ENCODE results near the gene NOS3.

DNA sequence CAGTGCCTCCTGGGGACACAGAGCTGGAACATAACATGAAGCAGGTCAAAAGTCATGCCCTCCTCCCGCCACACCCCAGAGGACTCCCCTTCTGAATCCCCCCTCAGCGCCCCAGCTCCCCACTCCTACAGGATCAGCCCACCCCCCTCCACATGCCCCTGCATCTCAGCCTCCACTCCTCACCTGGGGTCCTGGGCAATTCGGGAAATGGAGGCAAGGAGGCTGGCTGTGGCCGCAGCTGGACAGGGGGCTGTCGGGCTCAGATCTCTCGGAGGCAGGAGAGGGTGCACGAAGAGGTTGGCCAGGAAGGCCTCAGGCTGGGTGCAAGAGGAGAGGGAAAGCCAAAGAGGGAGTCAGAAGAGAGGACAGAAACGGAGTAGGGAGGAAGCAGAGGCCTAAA is 25.7 kb downstream of the NOS3 start:
- TF ChIP-seq ZFP37 (tag by site-specific recombination; IDR thresholded peaks at IDR 0.05) (no peak), ZNF341 (tag by site-specific recombination; IDR thresholded peaks at IDR 0.05; ENCODE audit: low read depth) (no peak), ZNF146 (tag by site-specific recombination; IDR thresholded peaks at IDR 0.05) (no peak), ZNF132 (tag by site-specific recombination; IDR thresholded peaks at IDR 0.05; ENCODE audit: borderline replicate concordance) (no peak)
- TF ChIP-seq, protein P1, sequence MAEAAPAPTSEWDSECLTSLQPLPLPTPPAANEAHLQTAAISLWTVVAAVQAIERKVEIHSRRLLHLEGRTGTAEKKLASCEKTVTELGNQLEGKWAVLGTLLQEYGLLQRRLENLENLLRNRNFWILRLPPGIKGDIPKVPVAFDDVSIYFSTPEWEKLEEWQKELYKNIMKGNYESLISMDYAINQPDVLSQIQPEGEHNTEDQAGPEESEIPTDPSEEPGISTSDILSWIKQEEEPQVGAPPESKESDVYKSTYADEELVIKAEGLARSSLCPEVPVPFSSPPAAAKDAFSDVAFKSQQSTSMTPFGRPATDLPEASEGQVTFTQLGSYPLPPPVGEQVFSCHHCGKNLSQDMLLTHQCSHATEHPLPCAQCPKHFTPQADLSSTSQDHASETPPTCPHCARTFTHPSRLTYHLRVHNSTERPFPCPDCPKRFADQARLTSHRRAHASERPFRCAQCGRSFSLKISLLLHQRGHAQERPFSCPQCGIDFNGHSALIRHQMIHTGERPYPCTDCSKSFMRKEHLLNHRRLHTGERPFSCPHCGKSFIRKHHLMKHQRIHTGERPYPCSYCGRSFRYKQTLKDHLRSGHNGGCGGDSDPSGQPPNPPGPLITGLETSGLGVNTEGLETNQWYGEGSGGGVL (tag by site-specific recombination; IDR thresholded peaks at IDR 0.05): no peak
- TF ChIP-seq, protein P2, sequence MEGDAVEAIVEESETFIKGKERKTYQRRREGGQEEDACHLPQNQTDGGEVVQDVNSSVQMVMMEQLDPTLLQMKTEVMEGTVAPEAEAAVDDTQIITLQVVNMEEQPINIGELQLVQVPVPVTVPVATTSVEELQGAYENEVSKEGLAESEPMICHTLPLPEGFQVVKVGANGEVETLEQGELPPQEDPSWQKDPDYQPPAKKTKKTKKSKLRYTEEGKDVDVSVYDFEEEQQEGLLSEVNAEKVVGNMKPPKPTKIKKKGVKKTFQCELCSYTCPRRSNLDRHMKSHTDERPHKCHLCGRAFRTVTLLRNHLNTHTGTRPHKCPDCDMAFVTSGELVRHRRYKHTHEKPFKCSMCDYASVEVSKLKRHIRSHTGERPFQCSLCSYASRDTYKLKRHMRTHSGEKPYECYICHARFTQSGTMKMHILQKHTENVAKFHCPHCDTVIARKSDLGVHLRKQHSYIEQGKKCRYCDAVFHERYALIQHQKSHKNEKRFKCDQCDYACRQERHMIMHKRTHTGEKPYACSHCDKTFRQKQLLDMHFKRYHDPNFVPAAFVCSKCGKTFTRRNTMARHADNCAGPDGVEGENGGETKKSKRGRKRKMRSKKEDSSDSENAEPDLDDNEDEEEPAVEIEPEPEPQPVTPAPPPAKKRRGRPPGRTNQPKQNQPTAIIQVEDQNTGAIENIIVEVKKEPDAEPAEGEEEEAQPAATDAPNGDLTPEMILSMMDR (tag by site-specific recombination; IDR thresholded peaks at IDR 0.05): no peak
- TF ChIP-seq, protein P3, sequence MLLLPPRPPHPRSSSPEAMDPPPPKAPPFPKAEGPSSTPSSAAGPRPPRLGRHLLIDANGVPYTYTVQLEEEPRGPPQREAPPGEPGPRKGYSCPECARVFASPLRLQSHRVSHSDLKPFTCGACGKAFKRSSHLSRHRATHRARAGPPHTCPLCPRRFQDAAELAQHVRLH (tag by site-specific recombination; IDR thresholded peaks at IDR 0.05): no peak
- TF ChIP-seq, protein P4, sequence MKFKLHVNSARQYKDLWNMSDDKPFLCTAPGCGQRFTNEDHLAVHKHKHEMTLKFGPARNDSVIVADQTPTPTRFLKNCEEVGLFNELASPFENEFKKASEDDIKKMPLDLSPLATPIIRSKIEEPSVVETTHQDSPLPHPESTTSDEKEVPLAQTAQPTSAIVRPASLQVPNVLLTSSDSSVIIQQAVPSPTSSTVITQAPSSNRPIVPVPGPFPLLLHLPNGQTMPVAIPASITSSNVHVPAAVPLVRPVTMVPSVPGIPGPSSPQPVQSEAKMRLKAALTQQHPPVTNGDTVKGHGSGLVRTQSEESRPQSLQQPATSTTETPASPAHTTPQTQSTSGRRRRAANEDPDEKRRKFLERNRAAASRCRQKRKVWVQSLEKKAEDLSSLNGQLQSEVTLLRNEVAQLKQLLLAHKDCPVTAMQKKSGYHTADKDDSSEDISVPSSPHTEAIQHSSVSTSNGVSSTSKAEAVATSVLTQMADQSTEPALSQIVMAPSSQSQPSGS (tag by site-specific recombination; IDR thresholded peaks at IDR 0.05; ENCODE audit: low read depth): no peak

Measured in HEK293 (cell line).